8988T (cell line): Measurements from ENCODE around the gene C1orf159.
"Not testable (repeated sequence)": the region's sequence is repeated elsewhere in the genome, so short reads cannot be mapped to it uniquely, and the experiment has no call there.

Experiments used
- DNase-seq: peaks from one replicate; pipeline ENCODE4 v3.0.0; 2011

The C1orf159 gene

DNA sequence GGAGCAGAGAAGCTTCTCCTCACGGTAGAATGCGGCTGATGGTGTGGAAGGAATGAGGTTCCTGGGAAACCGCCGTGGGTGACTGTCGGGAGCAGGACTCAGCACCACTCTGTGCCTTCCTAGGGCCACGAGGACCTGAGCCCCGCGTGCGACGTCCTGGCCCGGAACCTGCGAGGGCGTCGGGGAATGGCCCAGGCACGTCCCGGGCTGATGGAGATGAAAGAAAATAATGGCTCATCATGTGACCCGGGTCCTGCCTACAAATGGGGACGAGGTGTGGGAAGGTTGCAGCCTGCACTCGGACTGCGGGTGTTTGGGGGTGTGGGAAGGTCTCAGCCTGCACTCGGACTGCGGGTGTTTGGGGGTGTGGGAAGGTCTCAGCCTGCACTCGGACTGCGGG is 32.7 kb upstream of the C1orf159 start:
- no peak for DNase-seq

- no peak for DNase-seq
Measured at GRCh38 chr1:1148061-1148460, 32.2 kb upstream of the C1orf159 start.

- DNase-seq: no peak
Measured at GRCh38 chr1:1146596-1146995, 30.7 kb upstream of the C1orf159 start.

- DNase-seq: no peak
Measured at GRCh38 chr1:1146026-1146425, 30.1 kb upstream of the C1orf159 start.

DNA sequence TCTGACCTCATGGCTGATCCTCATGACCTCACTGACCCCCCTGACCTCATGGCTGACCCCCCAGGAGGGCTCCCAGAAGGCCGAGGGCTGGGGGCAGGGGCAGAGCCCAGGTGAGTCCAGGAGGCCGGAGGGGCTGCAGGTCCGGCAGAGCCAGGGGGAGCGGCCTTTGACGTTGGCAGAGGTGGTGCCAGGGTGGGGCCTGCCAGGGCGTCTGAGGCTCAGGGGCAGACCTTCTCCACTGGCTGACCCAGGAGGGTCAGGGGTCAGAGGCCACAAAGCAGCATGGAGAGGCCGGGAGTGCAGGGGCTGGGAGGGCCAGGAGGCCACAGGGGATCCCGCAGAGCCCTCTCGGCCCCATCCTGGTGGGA is 29.6 kb upstream of the C1orf159 start:
- no peak for DNase-seq

- no peak for DNase-seq
Measured at GRCh38 chr1:1144843-1145546, 29.1 kb upstream of the C1orf159 start.

DNA sequence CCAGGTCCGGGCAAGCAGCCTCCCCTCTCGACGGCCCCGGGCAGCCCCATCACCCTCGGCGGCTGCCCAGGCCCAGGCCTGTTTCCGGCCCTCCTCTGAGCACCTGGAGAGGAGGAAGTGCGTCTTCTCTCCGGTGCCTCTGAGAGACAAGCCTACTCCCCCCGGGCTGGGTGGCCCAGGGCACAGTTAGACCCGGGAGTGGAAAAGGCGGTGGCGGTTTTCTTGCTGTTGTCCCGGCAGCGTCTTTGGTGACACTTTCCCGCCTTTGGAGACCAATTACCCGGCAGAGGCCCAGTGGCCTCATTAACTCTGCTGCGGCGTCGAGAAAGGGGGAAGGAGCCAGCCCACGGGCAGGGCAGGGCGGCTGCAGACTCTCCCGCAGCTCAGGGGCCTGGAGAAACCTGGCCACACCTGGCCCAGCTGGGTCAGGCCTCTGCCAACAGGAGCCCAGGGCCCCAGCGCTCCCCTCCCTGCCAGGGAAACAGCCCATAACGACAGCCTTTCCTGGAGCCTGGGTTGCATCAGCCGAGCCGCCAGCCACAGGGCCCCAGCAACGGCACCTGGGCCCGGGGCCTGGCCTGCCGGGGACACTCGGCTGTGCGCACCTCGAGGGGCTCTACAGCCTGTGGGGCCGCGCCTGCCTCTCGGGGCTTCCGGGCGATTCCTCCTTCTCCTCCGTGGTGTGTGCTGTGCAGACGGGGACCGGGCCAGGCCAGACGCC is 28.4 kb upstream of the C1orf159 start:
- no peak for DNase-seq

DNA sequence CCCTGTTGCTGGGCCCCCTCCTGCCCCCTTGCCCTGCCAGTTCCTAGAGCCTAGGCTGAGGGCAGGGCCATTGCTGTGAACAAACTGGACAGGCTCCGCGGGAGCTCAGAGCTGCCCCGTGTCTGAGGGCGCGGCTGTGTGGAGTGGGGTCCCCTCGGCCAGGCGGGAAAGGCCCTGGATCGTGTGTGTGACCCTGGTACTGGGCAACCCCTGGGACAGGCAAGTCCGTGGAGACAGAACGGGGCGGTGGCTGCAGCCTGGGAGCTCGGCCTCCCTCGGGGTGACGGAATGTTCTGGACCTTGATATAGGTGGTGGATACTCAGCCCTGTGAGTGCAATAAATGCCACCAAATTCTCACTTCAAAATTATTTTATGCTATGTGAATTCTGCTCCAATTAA is 27.7 kb upstream of the C1orf159 start:
- DNase-seq: no peak

GRCh38 chr1:1142844-1143243 is 27.0 kb upstream of the C1orf159 start:
- DNase-seq: no peak

- DNase-seq: not testable (repeated sequence)
Measured at GRCh38 chr1:1142352-1142751, 26.5 kb upstream of the C1orf159 start.

- no peak for DNase-seq
Measured at GRCh38 chr1:1141911-1142250, 26.0 kb upstream of the C1orf159 start.

DNA sequence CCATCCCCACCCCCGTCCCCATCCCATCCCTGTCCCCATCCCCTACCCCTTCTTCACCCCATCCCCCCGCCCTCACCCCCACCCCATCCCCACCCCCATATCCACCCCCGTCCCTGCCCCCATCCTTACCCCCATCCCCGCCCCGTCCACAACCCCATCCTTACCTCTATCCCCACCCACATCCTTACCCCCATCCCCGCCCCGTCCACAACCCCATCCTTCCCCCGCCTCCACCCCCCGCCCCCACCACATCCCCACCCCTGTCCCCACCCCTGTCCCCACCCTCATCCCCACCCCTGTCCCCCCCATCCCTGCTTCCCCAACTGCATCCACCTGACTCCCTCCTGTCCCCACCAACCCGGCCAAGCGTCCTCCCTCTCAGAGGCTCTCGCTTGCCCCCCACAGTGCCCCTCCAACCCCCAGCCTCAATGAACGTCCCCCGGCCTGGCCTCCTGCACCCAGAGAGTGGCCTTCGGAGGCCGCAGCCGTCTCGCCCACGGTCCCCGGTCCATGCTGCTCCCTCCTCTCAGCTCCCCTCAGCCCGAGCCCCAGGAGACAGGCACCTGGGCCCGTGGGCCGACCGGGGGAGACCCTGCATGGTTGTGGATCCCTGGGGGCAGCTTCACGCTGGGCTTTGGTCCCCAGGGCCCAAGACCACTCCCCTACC is 25.5 kb upstream of the C1orf159 start:
- DNase-seq: no peak

- DNase-seq: no peak
Measured at GRCh38 chr1:1140673-1141072, 24.8 kb upstream of the C1orf159 start.

- no peak for DNase-seq
Measured at GRCh38 chr1:1137256-1138045, 21.6 kb upstream of the C1orf159 start.

GRCh38 chr1:1136547-1137230 is 20.8 kb upstream of the C1orf159 start:
- DNase-seq: no peak

GRCh38 chr1:1135339-1136136 is 19.6 kb upstream of the C1orf159 start:
- no peak for DNase-seq

GRCh38 chr1:1134300-1134970 is 18.5 kb upstream of the C1orf159 start:
- DNase-seq: no peak

- no peak for DNase-seq
Measured at GRCh38 chr1:1132956-1133750, 17.3 kb upstream of the C1orf159 start.

DNA sequence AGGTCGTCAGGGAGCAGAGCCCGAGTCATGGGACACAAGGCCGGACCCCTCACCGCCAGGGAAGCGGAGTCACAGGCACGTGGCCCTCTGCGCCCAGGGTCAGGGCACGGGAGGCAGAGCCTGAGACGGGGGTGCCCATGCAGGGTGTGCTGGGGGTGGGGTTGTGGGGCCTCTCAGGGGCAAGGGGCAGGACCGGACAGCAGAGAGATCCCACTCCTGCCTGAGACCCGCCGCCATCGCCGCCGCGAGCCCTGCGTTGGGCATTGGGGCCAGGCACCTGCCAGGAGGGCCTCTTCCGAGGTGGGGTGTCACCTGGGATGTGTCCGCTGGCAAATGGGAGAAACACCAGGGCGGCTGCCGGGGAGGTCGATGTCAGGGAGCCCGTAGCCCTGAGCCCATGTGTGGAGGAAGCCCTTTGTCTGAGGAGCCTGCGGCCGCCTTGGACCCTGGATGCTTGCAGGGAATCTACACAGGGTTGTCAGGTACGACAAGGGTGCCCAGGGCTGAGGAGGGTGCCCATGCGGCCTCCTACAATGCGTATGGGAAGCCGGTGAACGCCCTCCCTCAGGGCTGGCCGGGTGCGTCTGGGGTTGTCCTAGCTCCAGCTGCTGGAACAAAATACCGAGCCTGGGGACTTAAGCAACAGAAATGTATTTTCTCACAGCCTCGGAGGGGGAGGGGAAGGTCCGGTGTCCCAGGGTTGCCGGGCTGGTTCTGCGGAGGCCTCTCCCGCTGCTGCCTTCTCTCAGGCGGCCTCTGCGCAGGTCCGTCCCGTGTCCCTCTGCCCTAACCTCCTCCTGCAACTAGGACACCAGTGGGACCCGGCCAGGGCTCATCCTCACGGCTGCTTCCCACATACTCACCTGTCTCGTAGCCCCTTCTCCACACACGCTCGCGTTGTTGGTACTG is 16.4 kb upstream of the C1orf159 start:
- no peak for DNase-seq
